Activated CD8-positive, alpha-beta memory T cell treated with anti-CD3 and anti-CD28 coated beads for 1 hour (primary cell): ENCODE measurements around the gene CRYGA.
"Not testable (repeated sequence)": the region's sequence is repeated elsewhere in the genome, so short reads cannot be mapped to it uniquely, and the experiment has no call there.

Experiments used
- DNase-seq, 2 donors: peaks; one replicate each; pipeline ENCODE4 v3.0.0-alpha.2; 2020; ENCODE audit warnings: low read depth in 1 of 2; ENCODE audit errors: extremely low read depth in 1 of 2

CRYGA gene

DNA sequence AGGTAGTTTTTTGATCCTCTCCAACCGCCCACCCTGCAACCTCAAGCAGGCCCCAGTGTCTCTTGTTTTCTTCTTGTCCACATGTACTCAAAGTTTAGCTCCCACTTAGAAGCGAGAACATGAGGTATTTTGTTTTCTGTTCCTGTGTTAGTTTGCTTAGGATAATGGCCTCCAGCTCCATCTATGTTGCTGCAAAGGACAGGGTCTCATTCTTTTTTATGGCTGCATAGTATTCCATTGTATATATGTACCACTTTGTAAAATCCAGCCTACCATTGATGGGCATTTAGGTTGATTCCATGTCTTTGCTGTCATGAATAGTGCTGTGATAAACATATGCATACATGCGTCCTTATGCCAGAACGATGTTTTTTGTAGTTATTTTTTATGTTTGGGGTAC lies 36.3 kb downstream of the CRYGA start:
- no peak for DNase-seq

DNA sequence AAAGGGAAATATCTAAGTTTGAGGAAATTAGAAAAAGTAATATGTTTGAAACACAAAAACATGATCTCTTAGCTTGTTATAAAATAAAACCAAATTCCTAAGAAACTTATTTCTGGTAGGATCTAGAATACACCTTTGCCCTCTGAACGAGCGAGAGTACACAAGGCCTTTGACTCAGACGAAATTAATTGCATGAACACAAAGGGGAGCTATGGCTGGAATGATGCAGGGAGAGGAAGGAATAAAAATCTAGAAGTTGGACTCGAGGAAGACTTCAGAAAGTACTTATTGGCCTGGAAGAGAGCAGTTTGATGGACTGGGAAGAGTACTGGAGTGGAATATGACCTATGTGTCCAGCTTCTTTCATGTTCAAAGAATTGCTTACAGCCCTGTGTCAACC lies 38.1 kb downstream of the CRYGA start:
- no peak for DNase-seq

DNA sequence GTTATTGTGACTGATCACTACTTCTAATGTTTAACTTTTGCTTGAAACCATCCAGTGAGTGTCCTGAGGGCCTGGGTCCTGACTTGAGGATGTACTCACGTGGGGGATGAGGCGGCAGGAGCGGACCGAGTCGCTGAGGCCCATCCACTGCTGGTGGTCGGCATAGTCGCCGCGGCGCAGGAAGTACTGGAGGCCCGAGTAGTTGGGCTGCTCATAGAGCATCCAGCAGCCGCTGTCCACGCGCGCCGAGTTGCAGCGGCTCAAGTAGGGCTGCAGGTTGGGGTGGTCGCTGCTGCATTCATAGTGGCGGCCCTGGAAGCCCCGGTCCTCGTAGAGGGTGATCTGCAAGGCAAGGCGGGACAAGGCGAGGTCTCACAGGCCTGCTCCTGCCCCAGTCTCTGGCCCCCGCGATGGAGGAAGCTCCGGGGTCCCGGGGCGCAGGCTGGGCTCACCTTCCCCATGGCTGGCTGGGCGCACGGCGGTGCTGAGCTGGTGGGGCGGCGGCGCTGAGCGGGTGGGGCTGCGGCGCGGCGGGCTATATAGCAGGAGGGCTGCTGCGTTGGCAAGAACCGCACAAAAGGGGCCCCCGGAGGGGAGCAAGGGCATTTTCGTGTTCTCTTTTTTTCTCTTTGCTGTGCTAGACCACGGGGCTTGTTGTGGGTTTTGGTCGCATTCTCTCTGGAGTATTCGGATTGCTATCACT lies 39.2 kb downstream of the CRYGA start, which contains the start of gene CRYGD:
CRYGD (minus strand) TSS at position 512 of the 703 bp plus-strand sequence; CDS start at position 461, 51 bp downstream.
- DNase-seq = not testable (repeated sequence)

DNA sequence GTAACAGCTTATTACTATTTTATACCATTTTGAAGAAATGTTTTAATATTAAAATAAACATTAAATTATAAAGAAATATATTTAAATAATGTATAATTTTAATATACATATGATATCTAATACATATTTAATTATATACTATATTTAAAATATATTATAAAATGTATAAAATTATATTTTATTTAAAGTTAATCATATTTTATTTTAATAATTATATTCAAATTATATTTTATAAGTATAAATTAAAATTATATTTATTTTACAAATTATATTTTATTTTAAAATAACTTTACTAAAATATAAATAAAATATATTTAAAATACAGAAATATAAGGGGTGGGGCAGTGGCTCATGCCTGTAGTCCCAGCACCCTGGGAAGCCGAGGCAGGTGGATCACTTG lies 41.1 kb downstream of the CRYGA start:
- DNase-seq = no peak

DNA sequence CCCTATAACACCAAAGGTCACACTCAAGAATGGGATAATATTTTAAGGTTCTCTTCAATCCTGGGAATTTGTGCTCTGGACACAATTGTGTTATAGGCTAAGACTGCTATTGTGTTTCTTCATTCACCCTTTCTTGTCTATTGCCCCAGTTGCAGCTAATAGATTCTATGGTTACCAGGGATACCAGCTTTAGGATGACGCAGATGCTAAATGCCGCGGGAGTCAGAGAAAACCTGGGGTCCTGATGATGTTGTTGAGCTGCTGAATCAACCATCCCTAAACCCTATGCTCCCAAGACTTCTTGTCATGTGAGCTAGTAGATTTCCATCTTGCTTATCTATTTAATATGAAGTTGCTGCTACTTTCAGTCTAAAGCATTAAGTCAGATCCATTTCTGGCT lies 44.5 kb downstream of the CRYGA start:
- DNase-seq = no peak

DNA sequence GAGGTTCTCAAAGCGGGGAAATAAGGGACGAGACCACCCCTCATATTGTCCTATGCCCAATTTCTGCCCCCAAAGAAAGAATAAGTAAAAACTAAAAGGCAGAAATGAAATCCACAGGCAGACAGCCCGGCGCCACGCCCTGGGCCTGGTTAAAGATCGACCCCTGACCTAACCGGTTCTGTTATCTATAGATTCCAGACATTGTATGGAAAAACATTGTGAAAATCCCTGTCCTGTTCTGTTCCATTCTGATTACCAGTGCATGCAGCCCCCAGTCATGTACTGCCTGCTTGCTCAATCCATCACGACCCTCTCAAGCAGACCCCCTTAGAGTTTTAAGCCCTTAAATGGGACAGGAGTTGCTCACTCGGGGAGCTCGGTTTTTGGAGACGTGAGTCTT lies 46.0 kb downstream of the CRYGA start:
- not testable (repeated sequence) for DNase-seq

DNA sequence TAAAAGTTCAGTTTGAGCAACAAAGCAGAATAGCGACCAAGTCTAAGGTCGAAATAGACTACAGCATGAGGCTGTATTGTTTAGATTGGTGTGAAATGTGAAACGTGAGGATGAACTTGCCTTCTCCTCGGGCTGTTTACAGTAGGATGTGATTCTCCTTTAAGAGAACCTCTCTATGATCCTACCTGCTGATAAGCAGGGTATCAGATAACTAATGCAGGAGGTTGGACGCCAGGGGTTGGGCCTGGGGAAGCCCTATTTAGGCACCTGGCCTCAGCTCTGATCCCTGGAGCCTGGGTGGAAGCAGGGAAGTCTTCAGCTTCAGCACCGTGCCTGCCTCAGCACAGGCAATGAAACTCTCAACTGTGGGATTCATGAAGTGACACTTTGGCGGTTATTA lies 50.4 kb downstream of the CRYGA start:
- DNase-seq = no peak

DNA sequence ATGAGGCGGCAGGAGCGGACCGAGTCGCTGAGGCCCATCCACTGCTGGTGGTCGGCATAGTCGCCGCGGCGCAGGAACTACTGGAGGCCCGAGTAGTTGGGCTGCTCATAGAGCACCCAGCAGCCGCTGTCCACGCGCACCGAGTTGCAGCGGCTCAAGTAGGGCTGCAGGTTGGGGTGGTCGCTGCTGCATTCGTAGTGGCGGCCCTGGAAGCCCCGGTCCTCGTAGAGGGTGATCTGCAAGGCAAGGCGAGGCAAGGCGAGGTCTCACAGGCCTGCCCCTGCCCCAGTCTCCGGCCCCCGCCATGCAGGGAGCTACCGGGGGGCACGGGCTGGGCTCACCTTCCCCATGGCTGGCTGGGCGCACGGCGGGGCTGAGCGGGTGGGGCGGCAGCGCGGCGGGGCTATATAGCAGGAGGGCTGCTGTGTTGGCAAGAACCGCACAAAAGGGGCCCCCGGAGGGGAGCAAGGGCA lies 51.1 kb downstream of the CRYGA start:
- DNase-seq = not testable (repeated sequence)
